ENCODE data around the gene NID1.
"Not testable (repeated sequence)": the region's sequence is repeated elsewhere in the genome, so short reads cannot be mapped to it uniquely, and the experiment has no call there.

DNA sequence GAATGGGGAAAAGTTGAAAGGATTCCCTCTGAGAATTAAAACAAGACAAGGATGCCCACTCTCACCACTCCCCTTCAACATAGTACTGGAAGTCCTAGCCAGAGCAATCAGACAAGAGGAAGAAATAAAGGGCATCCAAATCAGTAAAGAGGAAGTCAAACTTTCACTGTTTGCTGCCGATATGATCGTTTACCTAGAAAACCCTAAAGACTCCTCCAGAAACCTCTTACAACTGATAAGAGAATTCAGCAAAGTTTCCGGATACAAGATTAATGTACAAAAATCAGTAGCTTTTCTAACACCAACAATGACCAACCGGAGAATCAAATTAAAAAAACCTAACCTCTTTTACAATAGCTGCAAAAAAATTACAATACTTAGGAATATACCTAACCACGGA is 98.8 kb downstream of the NID1 start:
- TF ChIP-seq CTCF (IDR thresholded peaks at IDR 0.05; ENCODE audit: low read length); EZH2 (optimal IDR thresholded peaks at IDR 0.05; ENCODE audit: low read depth, low read length): not testable (repeated sequence)
